HG03060 (cell line): ENCODE results near the gene SBDS.
"Not testable (repeated sequence)": the region's sequence is repeated elsewhere in the genome, so short reads cannot be mapped to it uniquely, and the experiment has no call there.

Experiments used
- ATAC-seq: cut with Tn5 transposase; IDR thresholded peaks from one replicate; pipeline ENCODE4 v1.9.1; 2021; ENCODE audit warnings: low read depth, moderate number of reproducible peaks; ENCODE audit not compliant: unreplicated experiment

Gene SBDS

GRCh38 chr7:66996444-66997191 lies 1.2 kb upstream of the SBDS start, which contains the start of gene TYW1:
Gene TYW1 (plus strand): TSS chr7:66996833. CDS start chr7:66996979, 146 bp downstream.
- ATAC-seq: peak; percentile 71

- peak; percentile 31 for ATAC-seq
These were observed 716 bp downstream of the SBDS start for GRCh38 chr7:66994691-66995049.

GRCh38 chr7:66994051-66994450 lies 1.3 kb downstream of the SBDS start:
- ATAC-seq: not testable (repeated sequence)

- not testable (repeated sequence) for ATAC-seq
These were observed 5.8 kb downstream of the SBDS start for GRCh38 chr7:66989552-66989951.

- not testable (repeated sequence) for ATAC-seq
These were observed 15.1 kb downstream of the SBDS start for GRCh38 chr7:66980336-66980735.

GRCh38 chr7:66979013-66979412 lies 16.4 kb downstream of the SBDS start:
- not testable (repeated sequence) for ATAC-seq

- not testable (repeated sequence) for ATAC-seq
These were observed 17.1 kb downstream of the SBDS start for GRCh38 chr7:66978312-66978711.

GRCh38 chr7:66974986-66975590 lies 20.3 kb downstream of the SBDS start:
- no peak for ATAC-seq

GRCh38 chr7:66970310-66970709 lies 25.1 kb downstream of the SBDS start:
- no peak for ATAC-seq

- not testable (repeated sequence) for ATAC-seq
These were observed 26.4 kb downstream of the SBDS start for GRCh38 chr7:66969001-66969400.

- ATAC-seq: no peak
These were observed 28.4 kb downstream of the SBDS start for GRCh38 chr7:66967029-66967428.

- ATAC-seq: no peak
These were observed 31.0 kb downstream of the SBDS start for GRCh38 chr7:66964411-66964810.

GRCh38 chr7:66961096-66961495 lies 34.3 kb downstream of the SBDS start:
- ATAC-seq: no peak

- no peak for ATAC-seq
These were observed 35.2 kb downstream of the SBDS start for GRCh38 chr7:66960192-66960591.

GRCh38 chr7:66958538-66959350 lies 36.6 kb downstream of the SBDS start:
- no peak for ATAC-seq

GRCh38 chr7:66957595-66958290 lies 37.6 kb downstream of the SBDS start:
- no peak for ATAC-seq

GRCh38 chr7:66953044-66953427 lies 42.4 kb downstream of the SBDS start:
- no peak for ATAC-seq

- ATAC-seq: no peak
These were observed 42.9 kb downstream of the SBDS start for GRCh38 chr7:66952343-66953043.

GRCh38 chr7:66950763-66951162 lies 44.6 kb downstream of the SBDS start:
- ATAC-seq: no peak

GRCh38 chr7:66950311-66950710 lies 45.1 kb downstream of the SBDS start:
- ATAC-seq: no peak
